IPS DF 19.7 (cell line): ENCODE measurements around the gene UCN2.

Experiments
- DNase-seq: peaks from one replicate; pipeline ENCODE4 v3.0.0-alpha.2; 2013; ENCODE audit warnings: low read depth, low spot score

UCN2 gene, protein sequence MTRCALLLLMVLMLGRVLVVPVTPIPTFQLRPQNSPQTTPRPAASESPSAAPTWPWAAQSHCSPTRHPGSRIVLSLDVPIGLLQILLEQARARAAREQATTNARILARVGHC

DNA sequence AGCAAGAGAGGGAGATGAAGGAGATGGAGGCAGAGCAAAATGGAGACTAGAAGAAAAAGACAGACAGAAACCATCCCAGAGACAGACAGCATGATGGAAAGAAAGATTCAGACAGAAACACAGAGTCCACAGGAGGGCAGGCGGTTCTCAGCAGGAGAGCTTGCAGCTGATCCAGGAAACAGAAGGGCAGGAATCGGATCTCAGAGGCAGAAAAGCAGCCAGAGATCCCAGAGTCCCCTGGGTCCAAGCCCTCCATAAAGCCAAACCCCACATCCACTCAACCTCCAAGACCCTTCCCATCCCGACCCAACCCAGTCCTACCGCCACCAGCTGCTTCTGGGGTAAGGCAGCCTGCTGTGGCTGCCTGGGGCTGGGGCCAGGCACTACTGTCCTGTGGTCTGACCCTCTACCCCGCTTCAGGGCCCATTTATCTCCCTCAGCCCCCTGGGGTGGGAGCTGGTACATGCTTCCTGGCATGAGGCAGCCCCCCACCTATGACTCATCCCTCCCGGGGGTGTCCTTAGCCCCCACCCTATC lies at the start of gene UCN2:
Gene UCN2, minus strand, starts transcription at position 400 of the 537 bp plus-strand sequence. CDS start 657 bp downstream, outside the sequence.
- DNase-seq = no peak

DNA sequence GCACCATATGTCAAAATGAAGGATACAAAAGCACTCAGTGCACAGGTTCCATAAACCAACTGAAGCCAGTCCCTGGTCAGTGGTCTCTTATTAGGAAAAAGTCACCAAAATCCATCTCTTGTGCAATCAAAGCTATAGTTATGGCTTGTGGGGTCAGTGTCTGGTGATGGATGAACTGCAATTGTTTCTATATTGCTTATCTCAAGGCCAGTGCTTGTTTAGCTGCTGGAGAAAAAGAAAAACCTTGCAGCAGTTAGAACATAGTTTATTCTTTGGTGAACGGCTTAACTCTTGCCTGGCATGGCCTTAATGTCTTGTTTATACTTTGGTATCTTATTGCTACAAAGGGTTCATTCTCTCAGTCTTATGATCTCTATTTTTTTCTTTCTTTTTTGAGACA lies 48.7 kb upstream of the UCN2 start:
- DNase-seq = no peak

DNA sequence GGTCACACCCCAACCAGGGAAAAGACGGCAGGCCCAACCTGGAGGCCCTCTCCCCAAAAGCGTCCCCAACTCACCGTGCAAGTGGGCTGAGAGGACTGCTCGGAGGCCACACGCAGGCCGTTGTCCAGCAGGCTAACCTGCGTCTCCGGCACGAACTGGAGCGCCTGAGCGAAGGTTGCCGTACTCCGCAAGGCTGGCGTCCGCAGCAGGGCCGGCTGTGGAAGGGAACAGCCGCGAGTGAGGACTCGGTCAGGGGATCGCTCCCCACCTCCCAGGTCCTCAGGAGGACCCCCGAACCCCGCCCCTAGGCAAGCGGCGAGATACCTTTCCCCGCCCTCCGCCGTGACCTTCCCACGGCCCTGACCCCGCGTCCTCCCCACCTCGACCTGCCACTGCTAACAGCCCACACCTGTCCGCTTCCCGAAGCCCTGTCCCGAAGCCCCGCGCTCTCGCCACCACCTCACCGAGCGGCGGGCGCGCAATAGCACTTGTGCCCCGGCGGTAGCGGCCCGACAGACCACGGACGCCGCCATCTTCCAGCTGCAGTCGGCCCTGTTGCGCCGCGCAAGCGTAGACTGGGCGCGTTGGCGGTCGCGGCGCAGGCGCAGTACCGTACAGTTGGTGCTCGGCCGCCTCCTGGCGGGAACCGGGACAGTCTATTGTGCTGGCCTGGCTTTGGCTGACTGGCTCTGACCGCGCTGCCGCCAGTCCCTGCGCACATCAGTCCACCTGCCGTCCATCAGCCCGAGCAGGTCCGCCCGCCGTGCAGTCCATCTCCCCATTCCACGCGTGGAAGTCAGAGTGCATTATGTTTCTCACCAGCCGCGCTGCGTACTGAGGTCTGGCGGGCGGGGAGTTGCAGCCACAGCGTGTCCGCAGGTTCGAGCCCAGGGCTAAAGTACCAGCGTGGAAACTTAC lies 45.8 kb upstream of the UCN2 start, which contains the start of gene UQCRC1:
Gene UQCRC1, minus strand, starts transcription at position 559 of the 918 bp plus-strand sequence. Its CDS starts 26 bp downstream, at position 533.
- DNase-seq = peak; percentile 76

DNA sequence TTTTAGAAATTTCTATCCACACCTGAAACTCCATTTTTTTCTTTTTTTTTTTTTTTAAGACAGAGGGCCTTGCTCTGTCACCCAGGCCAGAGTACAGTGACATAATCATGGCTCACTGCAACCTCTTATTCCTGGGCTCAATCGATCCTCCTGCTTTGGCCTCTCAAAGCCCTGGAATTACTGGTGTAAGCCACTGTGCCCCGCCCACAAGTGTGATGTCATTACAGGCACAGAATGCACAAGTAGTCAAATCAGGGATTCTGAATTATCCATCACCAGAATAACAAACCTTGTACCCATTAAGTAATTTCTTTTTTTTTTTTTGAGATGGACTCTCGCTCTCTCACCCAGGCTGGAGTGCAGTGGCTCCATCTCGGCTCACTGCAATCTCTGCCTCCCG lies 43.9 kb upstream of the UCN2 start:
- no peak for DNase-seq

DNA sequence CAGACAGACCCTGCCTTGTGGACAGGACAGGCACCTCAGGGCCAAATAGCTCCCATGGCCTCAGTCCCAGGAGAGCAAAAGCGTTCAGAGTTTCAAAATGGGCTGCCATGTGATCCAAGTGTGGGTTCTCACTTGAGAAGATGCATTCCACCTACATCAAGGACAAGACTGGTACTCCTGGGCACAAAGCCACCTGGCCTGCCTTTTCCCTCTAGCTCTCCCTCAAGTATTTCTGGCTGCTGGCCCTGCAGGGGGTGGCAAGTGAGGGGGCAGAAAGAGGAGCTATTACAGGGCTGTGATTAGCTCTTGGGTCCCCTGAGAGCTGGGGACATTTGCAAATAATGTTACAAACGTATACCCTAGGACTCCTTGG lies 38.0 kb upstream of the UCN2 start:
- no peak for DNase-seq

DNA sequence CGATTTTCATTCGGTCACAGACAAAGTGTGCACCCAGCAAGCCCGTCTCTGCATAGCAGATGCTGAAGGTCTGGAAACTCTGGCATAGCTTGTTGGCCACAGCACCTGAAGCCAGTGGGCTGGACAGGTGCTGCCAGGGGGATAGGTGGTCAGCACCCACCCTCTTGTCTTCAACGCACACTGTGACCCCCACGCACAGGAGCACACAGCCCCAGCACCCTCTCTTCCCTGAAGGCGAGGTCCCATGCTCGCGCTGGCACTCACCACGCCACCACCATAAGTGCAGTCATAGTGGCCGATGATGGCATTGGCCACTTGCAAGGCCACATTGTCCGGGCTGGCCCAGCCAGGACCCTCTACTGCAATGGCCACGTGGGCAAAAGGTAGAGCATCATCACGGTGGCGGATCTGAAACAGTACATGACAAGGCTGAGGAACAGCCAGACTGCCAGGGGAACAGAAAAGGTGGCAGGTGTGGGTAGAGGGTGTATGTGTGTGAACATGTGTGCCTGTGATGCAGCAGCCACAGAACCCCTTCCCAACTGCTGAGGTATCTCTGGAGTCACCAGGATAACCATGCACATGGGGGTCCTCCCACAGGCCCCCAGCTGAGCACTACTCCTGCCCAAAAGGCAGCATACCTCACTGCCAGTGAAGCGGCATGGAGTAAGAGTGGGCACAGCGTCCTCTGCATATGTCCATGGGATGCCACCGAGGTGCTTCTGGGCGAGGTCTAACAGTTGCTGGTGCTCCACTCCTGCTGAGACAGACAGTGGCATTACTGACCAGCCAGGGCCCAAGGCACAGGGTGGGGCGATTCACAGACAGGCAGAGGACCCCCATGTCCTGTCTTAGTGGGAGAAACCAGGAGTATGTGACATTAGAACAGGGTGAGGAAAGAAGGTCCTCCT lies 37.4 kb upstream of the UCN2 start:
- DNase-seq = no peak

DNA sequence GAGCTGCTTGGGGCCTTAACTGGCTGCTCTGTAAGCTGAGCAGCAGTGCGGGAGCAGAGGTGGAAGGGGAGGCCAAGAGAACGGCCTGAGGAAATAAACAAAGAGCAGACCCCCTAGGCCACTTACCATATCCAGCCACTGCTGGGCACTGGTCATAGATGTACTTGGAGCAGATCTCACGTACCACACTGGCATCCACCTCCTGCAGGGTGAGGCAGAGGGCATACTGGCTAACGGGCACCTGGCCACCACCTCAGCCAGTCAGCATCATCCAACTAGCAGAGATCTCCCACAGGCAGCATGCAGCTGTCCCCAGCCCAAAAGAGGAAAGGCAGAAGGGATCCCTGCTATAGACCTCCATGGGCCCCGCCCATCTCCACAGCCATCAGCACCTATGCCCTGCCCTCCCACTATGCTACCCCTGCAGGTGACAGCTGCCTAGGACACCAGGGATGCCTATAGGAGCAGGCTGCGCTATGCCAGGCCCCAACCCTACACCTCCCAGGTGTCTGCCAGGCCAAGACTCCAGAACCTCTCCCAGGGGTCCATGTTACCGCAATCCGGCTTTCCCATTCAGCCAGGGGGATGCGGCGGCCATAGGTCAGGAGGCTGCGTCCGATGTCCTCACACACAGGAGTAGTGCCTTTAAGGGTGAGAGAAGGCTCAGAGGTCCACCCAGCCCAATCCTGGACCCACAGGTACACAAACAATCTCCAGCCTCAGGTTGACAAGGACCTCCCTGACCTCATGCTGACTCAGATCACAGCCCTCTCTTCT lies 36.1 kb upstream of the UCN2 start:
- no peak for DNase-seq

DNA sequence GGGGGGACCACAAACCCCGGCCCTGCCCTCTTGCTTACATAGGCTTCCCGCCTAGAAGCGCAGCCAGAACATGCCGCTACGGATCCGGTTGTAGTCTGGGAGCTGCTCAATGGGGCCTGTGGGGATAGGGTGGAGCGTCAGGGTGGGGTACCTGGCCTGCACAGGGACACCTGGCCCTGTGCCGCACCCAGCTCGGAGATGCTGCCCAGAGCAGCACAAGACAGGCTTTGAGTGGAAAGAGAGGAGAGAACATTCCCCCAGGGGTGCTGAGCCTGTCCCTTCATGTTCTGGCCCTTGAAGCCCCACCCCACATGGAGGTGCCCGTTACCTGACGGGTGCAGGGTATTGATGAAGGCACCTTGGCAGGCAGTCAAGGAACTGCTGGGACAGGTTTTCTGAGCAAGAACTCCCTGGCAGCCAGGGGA lies 35.5 kb upstream of the UCN2 start:
- DNase-seq = no peak

DNA sequence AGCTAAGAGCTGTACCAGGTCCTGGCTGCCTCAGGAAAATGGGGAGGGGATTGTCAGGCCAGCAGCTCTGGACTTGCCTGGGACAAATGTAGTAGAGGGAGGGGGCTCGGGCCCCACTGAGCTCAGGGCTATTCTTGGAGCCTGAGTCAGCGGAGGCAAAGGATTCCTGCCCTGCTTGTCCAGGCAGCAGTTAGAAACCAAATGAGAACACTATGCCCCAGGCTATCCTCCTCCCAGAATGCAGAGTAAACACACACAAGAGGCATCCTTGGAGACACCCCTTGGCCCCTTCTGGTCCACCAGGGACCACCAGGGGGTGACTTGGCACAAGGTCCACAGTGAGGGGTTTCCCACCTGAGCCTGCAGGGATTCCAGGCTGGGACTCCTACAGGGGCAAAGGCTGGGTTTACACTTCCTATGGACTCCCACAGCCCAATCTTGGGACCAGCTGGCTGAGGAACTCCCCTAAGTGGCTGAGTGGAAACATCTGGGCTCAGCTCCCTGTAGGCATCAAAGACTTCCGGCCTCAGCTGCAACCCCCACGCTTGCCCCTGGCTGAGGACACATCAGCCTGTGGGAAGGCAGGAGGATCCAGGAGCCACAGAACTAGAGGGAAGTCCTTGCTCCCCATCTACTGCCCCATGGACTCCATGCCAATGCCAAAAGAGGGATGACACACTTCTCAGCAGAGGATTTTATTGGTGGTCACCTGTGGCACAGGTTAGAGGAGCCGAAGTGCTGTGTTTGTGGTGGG lies 34.9 kb upstream of the UCN2 start:
- no peak for DNase-seq

DNA sequence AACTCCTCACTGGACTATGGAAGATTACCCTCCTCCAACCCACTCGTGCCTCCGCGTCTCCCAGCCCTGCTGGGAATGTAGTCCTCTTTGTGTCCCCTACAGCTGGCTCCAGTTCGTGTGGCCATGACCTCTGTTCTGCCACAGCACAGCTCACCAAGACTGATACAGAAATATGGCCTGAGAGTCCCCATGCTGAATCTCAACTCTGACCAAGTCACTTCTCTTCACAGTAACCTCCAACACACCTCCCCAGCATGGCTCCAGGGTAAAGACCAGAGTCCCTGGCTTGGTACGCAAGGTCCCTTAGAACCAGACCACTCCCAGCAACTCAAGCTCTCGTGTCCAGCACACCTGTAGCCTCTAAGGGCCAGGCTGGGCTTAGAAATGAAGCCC lies 33.8 kb upstream of the UCN2 start:
- DNase-seq = no peak

DNA sequence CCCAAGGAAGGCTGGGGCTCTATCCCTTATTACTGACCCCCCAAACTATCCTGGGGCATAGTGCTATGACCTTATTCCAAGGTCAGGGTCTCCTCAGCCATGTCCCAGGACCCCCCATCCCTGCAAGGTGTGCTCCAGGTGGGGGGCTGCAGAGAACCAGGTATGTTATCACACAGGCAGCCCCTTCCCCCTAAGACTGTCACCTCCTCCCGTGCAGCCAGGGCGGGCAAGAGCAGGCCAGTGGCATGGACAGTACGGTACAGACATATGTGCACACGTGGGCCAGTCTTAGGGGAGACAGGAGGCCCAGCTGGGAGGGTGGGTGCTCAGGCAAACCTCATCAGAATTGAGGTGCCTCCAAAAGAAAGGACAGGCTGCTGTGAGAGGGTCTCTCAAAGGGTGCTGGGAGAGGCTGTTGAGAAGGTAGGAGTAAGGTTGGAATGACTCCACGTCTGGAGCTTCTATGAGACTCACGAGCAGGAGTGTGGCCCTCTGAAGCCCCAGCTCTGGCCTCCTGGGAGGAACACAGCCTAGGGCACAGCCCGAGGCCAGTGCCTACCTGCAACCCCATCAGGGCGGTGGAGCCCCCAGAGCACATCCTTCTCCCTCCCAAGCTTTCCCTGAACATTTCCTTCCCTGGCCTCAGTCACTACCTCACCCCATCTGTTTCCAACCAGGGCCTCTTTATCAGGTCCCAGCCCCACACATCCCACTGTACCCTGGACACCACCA lies 33.3 kb upstream of the UCN2 start:
- no peak for DNase-seq

DNA sequence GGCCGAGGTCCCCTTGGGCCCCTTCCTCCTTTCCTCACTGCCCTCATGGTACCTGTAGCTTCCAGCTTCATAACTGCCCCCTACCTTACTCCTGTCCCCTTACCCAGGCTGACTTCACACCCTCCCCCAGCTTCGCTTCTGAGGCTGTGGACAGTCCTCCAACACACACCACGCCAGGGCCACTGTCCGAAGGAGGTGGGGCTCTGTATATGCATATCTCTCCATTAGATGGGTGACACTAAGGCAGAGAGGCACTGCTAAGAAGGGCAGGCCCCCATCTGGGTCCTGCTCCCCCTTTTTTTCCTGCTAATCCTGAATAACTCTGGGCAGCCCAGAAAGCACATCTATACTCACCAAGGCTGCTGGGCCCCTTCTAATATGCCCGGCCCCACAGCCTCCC lies 32.6 kb upstream of the UCN2 start:
- no peak for DNase-seq

DNA sequence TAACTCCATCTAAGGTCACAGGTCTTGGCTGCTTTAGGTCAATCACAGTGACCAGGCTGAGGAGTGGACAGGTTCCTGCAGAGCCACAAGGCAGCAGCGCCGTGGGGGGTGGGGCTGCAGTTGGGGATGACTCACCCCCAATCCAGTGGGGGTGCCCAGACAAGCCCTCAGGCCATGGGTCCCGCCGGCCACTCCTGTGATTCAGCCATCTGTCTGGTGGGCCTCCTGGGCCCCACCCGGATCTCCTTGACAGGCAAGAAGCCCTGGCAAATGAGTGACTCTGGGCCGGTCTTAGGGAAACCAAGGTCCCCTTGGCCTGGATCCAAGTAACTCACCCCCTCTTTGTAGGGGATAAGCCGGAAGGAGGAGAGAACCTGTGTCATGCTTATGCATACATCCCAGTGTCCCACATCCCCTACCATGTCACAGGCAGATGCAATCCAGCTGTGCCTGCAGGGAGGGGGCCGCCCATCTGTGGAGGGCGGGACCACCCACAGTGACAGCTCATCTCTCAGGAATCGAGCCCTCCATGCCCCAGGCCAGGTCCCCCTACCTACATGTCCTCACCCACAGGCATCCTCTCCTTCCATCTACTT lies 32.0 kb upstream of the UCN2 start:
- DNase-seq = peak; percentile 54

DNA sequence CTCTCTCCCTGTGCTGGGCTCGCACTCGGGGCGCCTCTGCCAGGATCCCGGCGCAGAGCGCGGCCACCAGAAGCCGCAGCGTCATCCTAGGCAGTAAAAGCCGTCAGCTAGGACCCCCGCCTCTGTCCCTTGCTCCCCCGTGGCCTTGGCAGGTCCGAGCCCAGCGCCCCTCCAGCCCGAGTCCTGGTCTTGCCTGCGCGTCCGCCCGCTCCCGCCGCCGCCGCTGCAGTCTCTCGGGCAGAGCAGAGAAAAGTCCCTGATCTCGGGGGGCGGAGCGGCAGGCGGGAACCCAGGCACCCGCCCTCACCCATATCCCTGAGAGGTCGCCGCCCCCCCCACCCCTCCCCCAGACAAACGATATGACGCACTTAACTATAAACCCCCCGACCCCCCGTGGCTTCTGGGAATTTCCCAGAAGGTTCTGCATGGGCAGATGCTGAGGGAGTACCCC lies 31.5 kb upstream of the UCN2 start, which contains the start of gene COL7A1:
Gene COL7A1, minus strand, starts transcription at position 255 of the 451 bp plus-strand sequence. Its CDS starts 170 bp downstream, at position 85.
- DNase-seq = no peak

DNA sequence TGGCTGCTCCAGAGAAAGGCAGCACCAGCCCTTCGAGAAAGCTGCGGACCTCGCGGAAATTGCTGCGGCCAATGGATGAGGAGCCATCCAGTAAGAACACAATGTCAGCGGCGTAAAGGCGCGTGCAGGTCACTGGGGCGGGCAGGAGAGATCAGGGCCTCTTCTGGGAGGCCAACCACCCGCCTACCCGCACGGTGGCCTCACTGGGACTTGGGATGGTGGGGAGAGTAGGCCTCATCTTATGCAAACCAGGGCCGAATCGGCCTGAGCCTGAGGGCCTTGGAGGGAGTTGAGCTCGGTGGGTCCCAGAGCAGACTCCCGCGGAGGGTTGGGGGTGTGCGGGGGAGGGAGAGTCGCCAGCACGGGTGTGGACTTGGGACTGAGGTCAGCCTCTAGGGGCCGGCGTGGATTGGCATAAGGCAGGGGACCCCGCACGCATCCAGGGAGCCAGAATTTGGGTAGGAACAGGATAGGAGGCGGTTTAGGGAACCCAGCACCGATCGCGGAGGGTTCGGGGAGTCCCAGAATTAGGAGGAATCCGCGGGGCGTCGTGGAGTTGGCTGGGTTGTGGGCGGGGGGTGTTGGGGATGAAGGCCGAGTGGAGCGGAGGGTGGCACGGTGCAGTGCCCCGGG lies 31.0 kb upstream of the UCN2 start:
- DNase-seq = no peak

DNA sequence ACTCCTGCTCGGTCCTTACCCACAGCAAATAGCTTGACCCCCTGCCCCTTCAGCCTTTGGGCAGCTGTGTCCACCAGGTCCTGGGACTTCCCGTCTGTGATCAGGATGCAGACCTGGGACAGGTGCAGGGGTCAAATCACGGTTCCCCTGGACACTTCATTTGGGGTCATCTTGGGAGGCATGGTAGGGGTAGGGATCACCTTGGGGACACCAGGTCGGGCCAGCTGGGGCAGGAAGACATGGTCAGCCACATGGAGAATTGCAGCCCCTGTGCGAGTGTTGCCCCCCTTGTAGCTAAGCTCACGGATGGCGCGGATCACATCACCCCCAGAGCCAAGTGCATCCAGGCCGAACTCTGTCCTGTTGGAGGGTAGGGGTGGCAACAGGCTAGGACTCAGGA lies 29.8 kb upstream of the UCN2 start:
- no peak for DNase-seq

DNA sequence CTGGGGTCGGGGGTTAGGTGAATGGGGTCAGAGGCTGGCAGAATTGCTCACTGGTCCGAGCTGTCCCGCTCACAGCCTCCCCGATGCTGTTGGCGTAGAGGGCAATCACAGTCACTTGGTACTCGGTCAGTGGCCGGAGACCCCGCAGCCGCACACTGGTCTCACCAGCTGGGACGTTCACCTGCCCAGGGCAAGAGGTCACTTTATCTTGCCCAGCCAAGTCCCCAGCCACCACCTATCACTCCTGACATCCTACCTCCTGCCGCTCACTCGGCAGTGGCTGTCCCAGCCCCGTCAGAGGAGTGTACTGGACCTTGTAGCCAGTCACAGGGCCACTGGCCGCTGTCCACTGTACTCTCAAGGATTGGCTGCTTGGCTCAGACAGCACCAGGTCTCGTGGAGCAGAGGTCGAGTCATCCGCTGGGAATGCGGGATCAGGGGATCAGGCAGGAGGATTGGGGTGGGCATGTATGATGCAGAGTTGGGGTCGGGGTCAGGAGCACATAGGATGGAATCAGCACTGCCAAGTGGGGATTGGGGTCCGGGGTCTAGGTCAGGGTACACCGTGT lies 29.0 kb upstream of the UCN2 start:
- DNase-seq = no peak

DNA sequence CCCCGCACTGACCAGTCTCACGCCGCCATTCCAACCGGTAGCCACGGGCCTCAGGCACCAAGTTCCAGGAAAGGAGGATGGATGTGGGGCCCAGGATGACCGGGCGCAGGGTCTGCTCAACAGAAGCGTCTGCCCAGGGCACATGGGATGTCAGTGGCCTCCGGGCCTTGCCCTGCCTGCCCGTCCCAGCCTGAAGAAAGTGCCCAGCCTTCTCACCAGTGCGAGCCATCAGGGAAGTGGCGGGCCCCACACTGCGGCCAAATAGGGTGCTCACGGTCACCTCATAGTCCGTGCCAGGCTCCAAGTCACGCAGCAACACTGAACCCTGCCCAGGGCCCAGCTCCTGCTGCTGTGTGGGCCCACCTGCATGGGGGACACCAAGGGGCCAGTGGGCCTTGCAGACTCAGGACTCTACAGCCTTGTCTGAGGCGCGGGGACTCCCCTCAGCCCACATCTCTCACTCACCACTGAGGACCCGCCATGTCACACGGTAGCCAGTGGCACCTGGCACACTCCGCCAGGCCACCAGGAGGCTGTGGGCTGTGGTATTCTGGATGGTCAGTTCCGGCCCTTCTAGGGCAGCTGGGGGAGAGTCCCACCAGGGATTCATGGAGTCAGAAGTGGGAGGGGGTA lies 28.4 kb upstream of the UCN2 start:
- DNase-seq = no peak
